GM18505 (cell line): Measurements from ENCODE around the gene C17orf75.
"Not testable (repeated sequence)": the region's sequence is repeated elsewhere in the genome, so short reads cannot be mapped to it uniquely, and the experiment has no call there.

Experiments
- ATAC-seq: cut with Tn5 transposase; IDR thresholded peaks from one replicate; pipeline ENCODE4 v1.9.1; 2021; ENCODE audit not compliant: unreplicated experiment
- POLR2A ChIP-seq: IDR thresholded peaks from 4 replicates; pipeline ENCODE4 v1.6.1; 2011; ENCODE audit warnings: borderline replicate concordance; ENCODE audit not compliant: insufficient read depth, insufficient read length; ENCODE audit errors: extremely low read depth

C17orf75 gene

GRCh38 chr17:32331243-32332040, 10.5 kb downstream of the C17orf75 start:
- ATAC-seq = no peak
- no peak for TF ChIP-seq POLR2A

- TF ChIP-seq POLR2A = no peak
Observed at GRCh38 chr17:32330147-32330546, 11.8 kb downstream of the C17orf75 start.

GRCh38 chr17:32327911-32328310, 14.1 kb downstream of the C17orf75 start:
- ATAC-seq = no peak

More at GRCh38 chr17:32330147-32330546, 11.8 kb downstream of the C17orf75 start:
- no peak for ATAC-seq

GRCh38 chr17:32323811-32324491, 18.0 kb downstream of the C17orf75 start:
- no peak for TF ChIP-seq POLR2A
- ATAC-seq = no peak

More at GRCh38 chr17:32327911-32328310, 14.1 kb downstream of the C17orf75 start:
- no peak for TF ChIP-seq POLR2A

- ATAC-seq = no peak
- TF ChIP-seq POLR2A = no peak
Observed at GRCh38 chr17:32323046-32323445, 18.9 kb downstream of the C17orf75 start.

- TF ChIP-seq POLR2A = no peak
- no peak for ATAC-seq
Observed at GRCh38 chr17:32320847-32321246, 21.1 kb downstream of the C17orf75 start.

GRCh38 chr17:32320080-32320479, 21.9 kb downstream of the C17orf75 start:
- ATAC-seq = not testable (repeated sequence)

GRCh38 chr17:32319548-32319905, 22.4 kb downstream of the C17orf75 start:
- no peak for TF ChIP-seq POLR2A
- ATAC-seq = no peak

GRCh38 chr17:32318071-32318470, 23.9 kb downstream of the C17orf75 start:
- no peak for TF ChIP-seq POLR2A
- ATAC-seq = no peak

GRCh38 chr17:32317353-32317752, 24.6 kb downstream of the C17orf75 start:
- no peak for TF ChIP-seq POLR2A
- no peak for ATAC-seq

GRCh38 chr17:32316653-32317052, 25.3 kb downstream of the C17orf75 start:
- not testable (repeated sequence) for ATAC-seq

- ATAC-seq = no peak
- no peak for TF ChIP-seq POLR2A
Observed at GRCh38 chr17:32315171-32315570, 26.8 kb downstream of the C17orf75 start.

GRCh38 chr17:32314636-32315035, 27.3 kb downstream of the C17orf75 start:
- ATAC-seq = no peak

GRCh38 chr17:32311028-32311536, 30.9 kb downstream of the C17orf75 start:
- no peak for ATAC-seq

More at GRCh38 chr17:32314636-32315035, 27.3 kb downstream of the C17orf75 start:
- no peak for TF ChIP-seq POLR2A

More at GRCh38 chr17:32311028-32311536, 30.9 kb downstream of the C17orf75 start:
- TF ChIP-seq POLR2A = no peak
